A673 (cell line): ENCODE measurements around the gene PRKAR1A. TPM values are rescaled to one million over a fixed set of nuclear protein-coding genes. Genes with fewer than 3 reads are reported as not detected.

Source experiments
- BruUV-seq: library from RNA; stranded (reverse); fragments of 400-500 nt; replicated peaks from 2 replicates; lab custom pipeline; 2021; lab: Mats Ljungman, UMichigan
- CTCF ChIA-PET: fragments of 300-600 bp; sonication (Branson Sonifier 250); formaldehyde crosslinking; loops from one replicate; lab custom pipeline; 2022; ENCODE audit warnings: antibody characterized with exemption; lab: Charles Lee
- POLR2A ChIA-PET: fragments of 300-600 bp; sonication (Branson Sonifier 250); formaldehyde crosslinking; loops from one replicate; lab custom pipeline; 2022; ENCODE audit warnings: antibody characterized with exemption; ENCODE audit not compliant: low non-redundant PET; lab: Charles Lee
- DNase-seq: peaks from one replicate; pipeline ENCODE4 v3.0.0-alpha.2; 2015; ENCODE audit warnings: low spot score
- H3K27ac ChIP-seq: fragments of 200-600 bp; sonication (generic); 2 replicates; pipeline ENCODE4 v1.5.1; 2016; ENCODE audit warnings: mixed run types, low read depth, mild to moderate bottlenecking, mixed read lengths, antibody characterized with exemption, low read length; ENCODE audit not compliant: poor library complexity, severe bottlenecking
- H3K27me3 ChIP-seq: fragments of 200-600 bp; sonication (generic); replicated peaks from 2 replicates; pipeline ENCODE4 v1.6.1; 2017; ENCODE audit warnings: mixed run types, low read depth, mild to moderate bottlenecking, mixed read lengths, antibody characterized with exemption, low read length; ENCODE audit not compliant: insufficient read depth, poor library complexity
- H3K36me3 ChIP-seq: fragments of 200-600 bp; sonication (generic); 2 replicates; pipeline ENCODE4 v1.6.1; 2016; ENCODE audit warnings: mixed run types, mild to moderate bottlenecking, mixed read lengths, antibody characterized with exemption, low read length; ENCODE audit not compliant: insufficient read depth, poor library complexity, severe bottlenecking
- H3K4me1 ChIP-seq: fragments of 200-600 bp; sonication (generic); 2 replicates; pipeline ENCODE4 v1.6.1; 2017; ENCODE audit warnings: mixed run types, mild to moderate bottlenecking, mixed read lengths, antibody characterized with exemption, low read length; ENCODE audit not compliant: insufficient read depth, poor library complexity, severe bottlenecking
- H3K4me3 ChIP-seq: fragments of 200-600 bp; sonication (generic); 2 replicates; pipeline ENCODE4 v1.5.1; 2016; ENCODE audit warnings: low read depth, mixed run types, mild to moderate bottlenecking, mixed read lengths, low read length; ENCODE audit not compliant: poor library complexity, severe bottlenecking
- H3K9me3 ChIP-seq: fragments of 200-600 bp; sonication (generic); 2 replicates; pipeline ENCODE4 v1.6.1; 2016; ENCODE audit warnings: mixed run types, low read depth, mild to moderate bottlenecking, mixed read lengths, antibody characterized with exemption, low read length; ENCODE audit not compliant: poor library complexity, severe bottlenecking
- CTCF ChIP-seq: fragments of 300-800, 200-600 bp; sonication (generic); conservative IDR thresholded peaks from 2 replicates; pipeline ENCODE4 v1.5.1; 2017; ENCODE audit warnings: low read depth, mild to moderate bottlenecking, antibody characterized with exemption, low read length, moderate library complexity, mixed read lengths
- EZH2 ChIP-seq: fragments of 200-600 bp; sonication (generic); IDR thresholded peaks from 2 replicates; pipeline ENCODE4 v1.6.1; 2017; ENCODE audit warnings: borderline replicate concordance, low read depth, mild to moderate bottlenecking, mixed read lengths, antibody characterized with exemption, low read length; ENCODE audit not compliant: poor library complexity, severe bottlenecking
- intact Hi-C: fragments of 100-400 bp; cut with micrococcal nuclease; formaldehyde crosslinking; loops from one replicate; pipeline ENCODE4 v1.10.0; 2022; ENCODE audit not compliant: unreplicated experiment
- total RNA-seq: library from RNA; stranded (reverse); gene quantifications from 2 replicates; pipeline ENCODE4 v1.2.3, GENCODE V29; 2021

Gene PRKAR1A
- total RNA-seq, 1 experiment from 2014 or later, result 168 TPM

GRCh38 chr17:68519911-68520310 is 7.7 kb downstream of the PRKAR1A start:
- BruUV-seq, result no TSS peak
- H3K36me3 ChIP-seq, result peaks cover 51% of the 10 kb centered on the region
- DNase-seq, result no peak
- ChIA-PET CTCF (no interaction called here), POLR2A (no interaction called here)
- intact Hi-C loops, result no loop called here
- no peaks in the 10 kb centered on the region for H3K9me3 ChIP-seq
- TF ChIP-seq EZH2 (no peak), CTCF (no peak)
- no peaks in the 10 kb centered on the region for H3K27me3 ChIP-seq
- H3K27ac ChIP-seq, result no peak overlapping the region
- H3K4me1 ChIP-seq, result no peaks in the 10 kb centered on the region
- no peak overlapping the region for H3K4me3 ChIP-seq

- no TSS peak for BruUV-seq
- intact Hi-C loops, result no loop called here
- TF ChIP-seq CTCF (no peak), EZH2 (no peak)
- H3K36me3 ChIP-seq, result peaks cover 54% of the 10 kb centered on the region
- no peaks in the 10 kb centered on the region for H3K4me1 ChIP-seq
- POLR2A ChIA-PET, result no interaction called here
- H3K9me3 ChIP-seq, result no peaks in the 10 kb centered on the region
- CTCF ChIA-PET, result no interaction called here
- H3K27me3 ChIP-seq, result no peaks in the 10 kb centered on the region
- H3K27ac ChIP-seq, result no peak overlapping the region
- DNase-seq, result no peak
- H3K4me3 ChIP-seq, result no peak overlapping the region
Measured at GRCh38 chr17:68522266-68522665, 10.0 kb downstream of the PRKAR1A start.

GRCh38 chr17:68526548-68526947 is 14.3 kb downstream of the PRKAR1A start:
- TF ChIP-seq EZH2, result no peak
- no peak for TF ChIP-seq CTCF
- no peak overlapping the region for H3K4me3 ChIP-seq
- no peaks in the 10 kb centered on the region for H3K27me3 ChIP-seq
- ChIA-PET CTCF (no interaction called here), POLR2A (no interaction called here)
- BruUV-seq, result no TSS peak
- H3K27ac ChIP-seq, result no peak overlapping the region
- no peaks in the 10 kb centered on the region for H3K4me1 ChIP-seq
- H3K9me3 ChIP-seq, result no peaks in the 10 kb centered on the region
- intact Hi-C loops, result no loop called here
- no peak for DNase-seq
- H3K36me3 ChIP-seq, result peaks cover 83% of the 10 kb centered on the region
